AG09319 (cell line): ENCODE data around the gene RNF31.

Source experiments
- DNase-seq: peaks from one replicate; pipeline ENCODE4 v3.0.0-alpha.2; 2010; ENCODE audit warnings: low read depth; ENCODE audit errors: extremely low read depth
- TF ChIP-seq, protein P1 (sequence below): IDR thresholded peaks from 2 replicates; pipeline ENCODE4 v1.5.1; 2011; ENCODE audit warnings: low read depth, mild to moderate bottlenecking, inconsistent platforms, low read length, moderate library complexity

Gene RNF31

DNA sequence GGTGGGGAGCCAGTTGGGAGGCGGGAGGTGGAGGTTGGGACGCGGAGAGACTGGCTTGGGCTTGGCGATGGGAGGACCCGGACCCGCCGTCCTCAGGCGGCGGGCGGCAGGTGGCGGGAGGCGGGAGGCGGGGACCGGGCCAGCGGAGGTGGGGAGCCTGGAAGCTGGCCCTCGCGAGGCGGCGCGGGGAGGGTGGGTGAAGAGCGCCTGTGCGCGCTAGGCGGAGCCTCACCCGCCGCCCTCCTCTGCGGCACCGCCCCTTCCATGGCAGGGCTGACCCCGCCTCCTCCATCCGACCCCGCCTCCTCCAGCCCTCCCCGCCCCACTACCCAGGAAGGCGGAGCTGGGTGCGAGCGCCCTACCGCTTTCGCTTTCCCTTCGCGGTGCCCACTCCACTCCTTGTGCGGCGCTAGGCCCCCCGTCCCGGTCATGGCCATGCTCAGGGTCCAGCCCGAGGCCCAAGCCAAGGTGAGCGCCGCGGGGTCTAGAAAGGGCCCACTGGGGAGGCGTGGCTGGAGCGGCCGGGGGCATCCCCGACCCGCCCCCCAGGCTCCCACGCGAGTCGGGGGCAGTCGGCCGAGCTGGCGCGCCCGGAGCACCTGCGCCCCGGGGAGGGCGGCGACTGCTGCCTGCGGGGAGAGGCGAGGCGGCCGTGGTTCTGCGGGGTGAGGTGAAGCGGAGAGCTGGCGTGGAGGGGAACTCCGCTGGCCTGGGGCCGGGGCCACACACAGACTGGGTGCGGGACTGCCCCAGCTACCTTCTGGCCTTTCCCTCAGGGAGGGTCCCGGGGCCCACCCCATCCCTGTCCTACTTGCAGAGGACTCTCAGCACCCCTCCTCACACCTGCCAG lies 11.2 kb upstream of the RNF31 start, which contains the start of gene PSME1:
Gene PSME1, plus strand, starts transcription at position 361 of the 850 bp plus-strand sequence. Its CDS starts 69 bp downstream, at position 430.
- TF ChIP-seq, protein P1, sequence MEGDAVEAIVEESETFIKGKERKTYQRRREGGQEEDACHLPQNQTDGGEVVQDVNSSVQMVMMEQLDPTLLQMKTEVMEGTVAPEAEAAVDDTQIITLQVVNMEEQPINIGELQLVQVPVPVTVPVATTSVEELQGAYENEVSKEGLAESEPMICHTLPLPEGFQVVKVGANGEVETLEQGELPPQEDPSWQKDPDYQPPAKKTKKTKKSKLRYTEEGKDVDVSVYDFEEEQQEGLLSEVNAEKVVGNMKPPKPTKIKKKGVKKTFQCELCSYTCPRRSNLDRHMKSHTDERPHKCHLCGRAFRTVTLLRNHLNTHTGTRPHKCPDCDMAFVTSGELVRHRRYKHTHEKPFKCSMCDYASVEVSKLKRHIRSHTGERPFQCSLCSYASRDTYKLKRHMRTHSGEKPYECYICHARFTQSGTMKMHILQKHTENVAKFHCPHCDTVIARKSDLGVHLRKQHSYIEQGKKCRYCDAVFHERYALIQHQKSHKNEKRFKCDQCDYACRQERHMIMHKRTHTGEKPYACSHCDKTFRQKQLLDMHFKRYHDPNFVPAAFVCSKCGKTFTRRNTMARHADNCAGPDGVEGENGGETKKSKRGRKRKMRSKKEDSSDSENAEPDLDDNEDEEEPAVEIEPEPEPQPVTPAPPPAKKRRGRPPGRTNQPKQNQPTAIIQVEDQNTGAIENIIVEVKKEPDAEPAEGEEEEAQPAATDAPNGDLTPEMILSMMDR = no peak
- peak; percentile 63 for DNase-seq

DNA sequence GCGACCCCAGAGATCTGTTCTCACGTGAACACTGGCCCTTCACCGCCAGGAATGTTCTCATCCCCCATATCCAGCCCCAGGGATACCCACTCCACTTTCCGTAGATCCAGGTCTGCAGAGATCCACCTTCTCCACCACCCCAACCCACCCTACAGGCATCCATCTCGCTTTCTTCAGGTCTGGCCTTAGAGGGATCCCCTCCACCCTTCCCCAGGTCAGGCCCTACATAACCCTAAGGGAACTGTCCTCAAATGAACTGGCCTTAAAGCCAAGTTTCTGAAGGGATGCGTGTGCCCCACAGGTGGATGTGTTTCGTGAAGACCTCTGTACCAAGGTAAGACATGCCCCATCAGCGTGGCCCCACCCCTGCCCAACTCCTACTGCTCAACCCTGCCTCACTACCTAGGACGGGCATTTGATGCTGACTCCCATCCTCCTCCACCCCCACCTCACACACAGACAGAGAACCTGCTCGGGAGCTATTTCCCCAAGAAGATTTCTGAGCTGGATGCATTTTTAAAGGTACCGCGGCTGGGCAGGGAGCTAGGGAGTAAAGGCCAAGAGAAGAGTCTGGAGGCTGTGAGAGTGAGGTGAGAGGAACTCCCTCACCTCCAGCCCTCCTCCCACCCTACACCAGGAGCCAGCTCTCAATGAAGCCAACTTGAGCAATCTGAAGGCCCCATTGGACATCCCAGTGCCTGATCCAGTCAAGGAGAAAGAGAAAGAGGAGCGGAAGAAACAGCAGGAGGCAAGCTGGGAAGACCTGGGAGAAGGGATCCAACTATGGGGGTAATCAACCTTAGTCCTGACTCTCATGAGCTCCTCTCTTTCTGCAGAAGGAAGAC lies 10.4 kb upstream of the RNF31 start:
- DNase-seq = no peak
- TF ChIP-seq, protein P1 = no peak

DNA sequence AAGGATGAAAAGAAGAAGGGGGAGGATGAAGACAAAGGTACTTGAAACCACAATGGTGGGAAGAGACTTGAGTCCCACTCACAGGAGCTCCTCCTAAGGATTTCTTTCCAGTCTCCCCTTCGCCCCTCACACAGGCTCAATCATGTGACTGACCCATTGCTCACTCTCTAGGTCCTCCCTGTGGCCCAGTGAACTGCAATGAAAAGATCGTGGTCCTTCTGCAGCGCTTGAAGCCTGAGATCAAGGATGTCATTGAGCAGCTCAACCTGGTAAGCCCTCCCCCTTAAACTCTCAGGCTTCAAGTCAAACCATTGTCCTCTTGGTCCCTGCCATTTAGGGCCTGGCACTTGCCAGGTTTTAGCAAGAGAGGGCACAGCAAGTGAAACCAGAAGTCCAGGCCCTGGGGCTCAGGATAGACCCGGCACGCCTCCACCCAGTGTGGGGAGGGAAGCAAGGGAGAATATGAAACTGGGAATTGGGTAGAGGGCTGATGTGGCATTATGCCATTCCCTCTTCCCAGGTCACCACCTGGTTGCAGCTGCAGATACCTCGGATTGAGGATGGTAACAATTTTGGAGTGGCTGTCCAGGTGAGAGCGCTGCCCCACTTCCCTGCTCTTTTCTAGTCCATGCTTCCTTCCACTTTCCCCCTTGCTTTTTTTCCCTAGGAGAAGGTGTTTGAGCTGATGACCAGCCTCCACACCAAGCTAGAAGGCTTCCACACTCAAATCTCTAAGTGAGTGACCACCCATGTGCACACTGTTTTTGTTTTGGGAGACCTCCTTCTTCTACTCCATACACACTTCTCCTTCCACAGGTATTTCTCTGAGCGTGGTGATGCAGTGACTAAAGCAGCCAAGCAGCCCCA lies 9.5 kb upstream of the RNF31 start:
- no peak for DNase-seq
- TF ChIP-seq, protein P1 = no peak

DNA sequence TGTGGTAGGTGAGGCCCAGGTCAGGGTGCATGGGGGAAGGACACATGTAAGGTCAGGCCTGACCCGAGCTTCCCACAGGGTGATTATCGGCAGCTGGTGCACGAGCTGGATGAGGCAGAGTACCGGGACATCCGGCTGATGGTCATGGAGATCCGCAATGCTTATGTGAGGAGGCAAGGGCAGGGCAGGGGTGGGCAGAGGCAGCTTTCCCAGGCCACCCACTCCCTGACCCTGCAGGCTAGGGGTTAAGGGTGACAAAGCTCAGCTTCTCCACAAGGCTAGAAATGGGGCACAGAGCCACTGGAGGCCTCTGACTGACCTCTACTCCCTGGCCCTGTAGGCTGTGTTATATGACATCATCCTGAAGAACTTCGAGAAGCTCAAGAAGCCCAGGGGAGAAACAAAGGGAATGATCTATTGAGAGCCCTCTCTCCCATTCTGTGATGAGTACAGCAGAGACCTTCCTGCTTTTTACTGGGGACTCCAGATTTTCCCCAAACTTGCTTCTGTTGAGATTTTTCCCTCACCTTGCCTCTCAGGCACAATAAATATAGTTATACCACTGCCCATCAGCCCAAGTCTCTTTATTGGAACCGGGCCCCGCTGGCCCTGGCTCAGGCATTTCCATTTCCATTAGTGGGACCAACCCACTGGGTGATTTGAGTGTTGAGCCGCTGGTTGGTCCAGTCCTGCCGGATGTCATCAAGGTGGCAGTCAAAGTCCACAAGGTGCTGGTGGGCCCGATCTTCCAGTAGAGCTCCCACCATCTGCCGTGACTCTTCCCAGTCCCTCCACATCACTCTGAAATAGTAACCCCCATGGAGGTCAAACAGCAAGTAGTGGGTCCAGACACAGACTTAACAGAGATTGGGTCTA lies 8.7 kb upstream of the RNF31 start:
- TF ChIP-seq, protein P1 = no peak
- no peak for DNase-seq

DNA sequence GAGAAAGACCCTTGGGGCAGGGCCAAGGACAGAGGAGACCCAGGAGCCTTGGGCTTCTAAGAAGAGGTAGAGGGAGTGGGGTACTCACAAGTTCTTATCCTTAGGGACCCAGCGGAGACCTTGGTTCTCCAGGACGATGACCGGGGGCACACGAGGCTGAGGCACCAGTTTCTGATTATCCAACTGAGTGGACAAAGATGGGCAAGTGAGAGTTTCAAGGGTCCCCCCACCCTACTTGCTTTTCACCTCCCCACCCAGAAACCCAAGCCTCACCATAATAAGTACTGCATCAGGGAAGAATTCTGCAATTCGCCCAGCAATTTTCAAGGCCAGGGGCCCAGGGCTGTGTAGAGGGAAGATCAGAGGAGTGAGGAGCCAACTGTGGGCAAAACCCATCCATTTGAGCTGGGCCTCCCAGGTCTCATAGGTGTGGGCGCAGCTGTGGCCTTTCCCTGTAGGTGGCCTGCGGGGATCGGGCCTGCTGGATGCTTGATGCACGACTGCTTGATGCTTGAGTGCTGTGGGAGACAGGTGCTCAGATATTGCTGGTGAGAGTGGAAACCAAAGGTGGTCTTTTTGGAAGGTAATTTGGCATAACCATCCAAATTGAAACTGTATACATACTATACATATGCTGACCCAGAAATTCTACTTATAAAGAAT lies 7.9 kb upstream of the RNF31 start:
- TF ChIP-seq, protein P1 = no peak
- no peak for DNase-seq
